AG04449 (cell line): ENCODE measurements around the gene S100A13.

Experiments
- CTCF ChIA-PET: fragments of 350-600 bp; formaldehyde crosslinking; extraction: SDS; loops from one replicate; lab custom pipeline; 2021; ENCODE audit warnings: antibody characterized with exemption; lab: Yijun Ruan, JAX
- POLR2A ChIA-PET: fragments of 400-600, 350-600 bp; formaldehyde crosslinking; extraction: SDS; loops from one replicate; lab custom pipeline; 2020; ENCODE audit warnings: antibody characterized with exemption, inconsistent platforms; lab: Yijun Ruan, JAX
- DNase-seq: peaks from one replicate; pipeline ENCODE4 v3.0.0-alpha.2; 2010; ENCODE audit warnings: low read depth, low spot score
- H3K4me3 ChIP-seq: 2 replicates; pipeline ENCODE4 v1.5.1; 2011; ENCODE audit warnings: low read depth, mild to moderate bottlenecking, control low read depth, low read length
- TF ChIP-seq, protein P1 (sequence below): IDR thresholded peaks from one replicate; pipeline ENCODE4 v1.5.1; 2011; ENCODE audit warnings: mild to moderate bottlenecking, moderate library complexity, low read length, control low read depth, inconsistent platforms; ENCODE audit not compliant: insufficient read depth; ENCODE audit errors: missing control alignments

The S100A13 gene

DNA sequence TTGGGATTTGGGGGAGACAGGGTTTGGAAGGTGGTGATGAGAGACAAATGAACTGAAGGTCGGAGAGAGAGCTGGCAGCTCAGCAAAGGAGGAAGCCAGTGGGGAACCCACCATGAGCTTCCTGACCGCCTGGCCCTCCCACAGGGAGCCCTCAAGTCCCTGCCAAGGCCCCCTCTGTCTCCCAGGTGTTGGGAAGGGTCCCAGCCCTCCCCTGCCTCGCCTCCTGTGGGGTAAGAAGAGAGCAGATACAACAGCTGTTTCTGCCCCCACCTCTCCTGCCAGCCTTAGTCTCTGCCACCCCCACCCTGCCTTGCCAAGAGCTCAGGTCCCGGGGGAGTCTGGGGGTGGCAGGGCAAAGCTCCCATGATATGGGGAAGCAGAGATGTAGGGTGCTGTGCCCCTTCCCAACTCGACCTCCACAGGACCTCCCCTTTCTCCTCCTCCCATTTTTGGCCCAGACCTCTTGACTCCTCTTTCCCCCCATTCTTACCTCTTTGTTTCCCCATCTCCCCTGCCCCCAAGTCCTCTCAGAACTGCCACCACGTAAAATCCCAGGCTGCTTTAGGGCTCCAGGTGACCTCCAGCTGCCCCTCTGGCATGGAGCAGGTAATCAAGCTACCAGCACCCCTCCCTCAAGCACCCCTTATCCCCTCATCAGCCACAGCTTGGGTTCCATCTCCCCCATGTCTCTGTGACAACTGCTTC, 1.5 kb upstream of the S100A13 start:
- DNase-seq, result no peak
- TF ChIP-seq, protein P1, sequence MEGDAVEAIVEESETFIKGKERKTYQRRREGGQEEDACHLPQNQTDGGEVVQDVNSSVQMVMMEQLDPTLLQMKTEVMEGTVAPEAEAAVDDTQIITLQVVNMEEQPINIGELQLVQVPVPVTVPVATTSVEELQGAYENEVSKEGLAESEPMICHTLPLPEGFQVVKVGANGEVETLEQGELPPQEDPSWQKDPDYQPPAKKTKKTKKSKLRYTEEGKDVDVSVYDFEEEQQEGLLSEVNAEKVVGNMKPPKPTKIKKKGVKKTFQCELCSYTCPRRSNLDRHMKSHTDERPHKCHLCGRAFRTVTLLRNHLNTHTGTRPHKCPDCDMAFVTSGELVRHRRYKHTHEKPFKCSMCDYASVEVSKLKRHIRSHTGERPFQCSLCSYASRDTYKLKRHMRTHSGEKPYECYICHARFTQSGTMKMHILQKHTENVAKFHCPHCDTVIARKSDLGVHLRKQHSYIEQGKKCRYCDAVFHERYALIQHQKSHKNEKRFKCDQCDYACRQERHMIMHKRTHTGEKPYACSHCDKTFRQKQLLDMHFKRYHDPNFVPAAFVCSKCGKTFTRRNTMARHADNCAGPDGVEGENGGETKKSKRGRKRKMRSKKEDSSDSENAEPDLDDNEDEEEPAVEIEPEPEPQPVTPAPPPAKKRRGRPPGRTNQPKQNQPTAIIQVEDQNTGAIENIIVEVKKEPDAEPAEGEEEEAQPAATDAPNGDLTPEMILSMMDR, result no peak
- CTCF ChIA-PET, result interaction anchor here (1.4 to 14.0 kb wide), 8 partner anchors 12 to 276 kb away, joined by 3 to 178 read pairs (median 35); partner anchors contain the start of genes S100A14, S100A16 and S100A6
- POLR2A ChIA-PET, result interaction anchor here (1.9 kb wide), 1 partner anchor 16 kb away, joined by 7 read pairs; the partner anchor contains the start of gene S100A16
- H3K4me3 ChIP-seq, result no peak overlapping the region

DNA sequence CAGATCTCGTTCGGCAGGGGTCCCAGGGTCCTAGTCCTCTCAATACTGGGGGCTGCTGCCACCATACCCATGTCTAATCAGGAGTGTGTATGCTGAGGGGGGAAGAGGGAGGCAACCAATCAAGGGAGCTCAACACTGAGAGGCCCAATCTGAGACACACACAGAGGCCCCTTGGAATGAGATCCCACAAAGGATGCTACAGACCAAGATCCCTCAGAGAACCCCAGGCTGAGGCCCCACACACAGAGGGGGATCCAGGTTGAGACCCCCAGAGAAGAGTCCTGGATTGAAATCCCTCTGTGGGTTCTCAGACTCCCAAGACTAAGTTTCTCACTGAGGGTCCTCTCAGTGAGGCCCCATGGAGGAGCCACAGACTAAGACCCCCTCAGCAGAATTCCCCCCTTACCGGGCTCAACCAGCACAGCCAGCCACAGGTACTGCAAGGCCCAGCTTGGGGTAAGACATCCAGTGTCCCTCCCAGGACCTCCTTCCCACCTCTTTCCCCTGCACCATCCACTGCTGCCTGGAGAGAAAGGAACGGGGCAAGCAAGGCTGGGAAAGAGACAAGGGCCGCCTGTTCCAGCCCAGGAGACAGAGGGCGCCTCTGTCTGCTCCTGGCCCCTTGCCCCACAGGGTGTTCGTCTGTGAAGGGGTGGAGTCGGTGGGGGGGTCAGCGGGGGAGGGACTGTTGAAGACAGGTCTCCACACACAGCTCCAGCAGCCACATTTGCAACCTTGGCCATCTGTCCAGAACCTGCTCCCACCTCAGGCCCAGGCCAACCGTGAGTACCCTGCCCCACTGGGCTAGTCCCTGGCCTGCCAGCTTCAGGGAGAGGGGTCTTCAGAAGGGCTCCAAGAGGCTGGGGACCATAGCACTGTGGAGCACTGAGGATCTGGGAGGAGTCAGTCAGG, 666 bp upstream of the S100A13 start, which contains the start of gene S100A1:
TSS of gene S100A1 (plus strand) at position 720 of the 912 bp plus-strand sequence. CDS start 2,088 bp downstream, outside the sequence.
- TF ChIP-seq, protein P1, result no peak
- ChIA-PET POLR2A (interaction anchor here (0.6 to 2.7 kb wide), 33 partner anchors 9 to 362 kb away, joined by 3 to 127 read pairs (median 5); partner anchors contain the start of genes CREB3L4, DENND4B, ILF2 and INTS3), CTCF (interaction anchor here (0.7 to 14.0 kb wide), 23 partner anchors 10 to 325 kb away, joined by 3 to 178 read pairs (median 4); partner anchors contain the start of genes S100A14, S100A16 and S100A6)
- no peak for DNase-seq
- peak within 1 kb of the TSS; percentile 84 for H3K4me3 ChIP-seq

DNA sequence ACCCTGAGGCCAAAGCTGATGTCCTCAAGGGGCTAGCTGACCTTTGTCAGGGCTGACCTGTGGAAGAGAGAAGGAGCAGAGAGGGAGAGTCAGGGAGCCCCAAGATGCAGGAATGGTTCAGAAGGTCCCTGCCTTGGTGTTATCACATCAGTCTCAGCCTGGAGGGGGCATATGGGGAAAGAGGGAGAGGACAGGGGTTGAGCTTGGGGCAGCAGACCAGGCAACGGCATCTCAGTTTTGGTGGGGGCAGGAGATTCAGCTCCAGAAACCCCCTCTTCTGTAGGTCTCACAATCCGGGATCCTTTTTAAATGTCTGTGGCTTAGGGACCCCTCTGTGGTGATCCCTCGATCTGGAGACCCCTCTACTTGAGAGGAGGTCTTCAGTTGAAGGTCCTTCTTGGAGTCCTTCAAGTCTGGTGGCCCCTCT, 815 bp downstream of the S100A13 start:
- ChIA-PET CTCF (interaction anchor here (1.0 to 14.0 kb wide), 12 partner anchors 10 to 360 kb away, joined by 3 to 178 read pairs (median 8); partner anchors contain the start of genes RAB13, S100A14, S100A16 and S100A6), POLR2A (interaction anchor here (0.5 to 2.7 kb wide), 13 partner anchors 12 to 364 kb away, joined by 3 to 127 read pairs (median 8); partner anchors contain the start of genes CREB3L4, RPS27, S100A14 and S100A16)
- TF ChIP-seq, protein P1, result no peak
- H3K4me3 ChIP-seq, result peak overlapping the region; percentile 84
- DNase-seq, result no peak

DNA sequence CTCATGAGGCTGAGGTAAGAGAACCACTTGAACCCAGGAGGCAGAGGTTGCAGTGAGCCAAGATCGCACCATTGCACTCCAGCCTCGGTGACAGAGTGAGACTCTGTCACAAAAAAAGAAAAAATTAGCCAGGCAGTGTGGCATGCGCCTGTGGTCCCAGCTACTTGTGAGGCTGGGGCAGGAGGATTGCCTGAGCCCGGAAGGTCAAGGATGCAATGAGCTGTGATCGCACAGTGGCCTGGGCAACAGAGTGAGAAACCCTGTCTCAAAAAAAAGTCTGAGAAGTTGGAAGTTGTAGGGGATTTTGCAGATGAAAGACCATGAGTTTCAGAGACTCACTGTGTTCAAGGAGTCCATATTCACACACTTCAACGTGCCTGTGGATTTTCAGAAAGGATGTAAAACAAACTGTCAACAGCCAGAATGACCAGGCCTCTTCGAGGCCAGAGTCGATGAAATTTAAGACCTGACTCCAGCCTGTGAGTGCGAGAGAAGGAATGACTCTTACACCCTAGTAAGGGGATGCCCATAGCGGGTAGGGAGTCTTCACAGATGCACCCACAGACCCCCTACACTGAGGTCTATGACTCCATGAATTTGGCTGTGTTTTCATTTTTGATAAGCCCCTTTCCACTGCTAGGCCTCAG, 2.2 kb downstream of the S100A13 start:
- TF ChIP-seq, protein P1, result no peak
- DNase-seq, result no peak
- H3K4me3 ChIP-seq, result no peak overlapping the region
- ChIA-PET POLR2A (interaction anchor here (0.6 to 2.3 kb wide), 3 partner anchors 10 to 27 kb away, joined by 3 to 8 read pairs (median 3); no protein-coding TSS in a partner anchor), CTCF (interaction anchor here (0.5 to 14.0 kb wide), 4 partner anchors 8 to 107 kb away, joined by 3 to 178 read pairs (median 30); partner anchors contain the start of genes S100A14, S100A16 and S100A6)

DNA sequence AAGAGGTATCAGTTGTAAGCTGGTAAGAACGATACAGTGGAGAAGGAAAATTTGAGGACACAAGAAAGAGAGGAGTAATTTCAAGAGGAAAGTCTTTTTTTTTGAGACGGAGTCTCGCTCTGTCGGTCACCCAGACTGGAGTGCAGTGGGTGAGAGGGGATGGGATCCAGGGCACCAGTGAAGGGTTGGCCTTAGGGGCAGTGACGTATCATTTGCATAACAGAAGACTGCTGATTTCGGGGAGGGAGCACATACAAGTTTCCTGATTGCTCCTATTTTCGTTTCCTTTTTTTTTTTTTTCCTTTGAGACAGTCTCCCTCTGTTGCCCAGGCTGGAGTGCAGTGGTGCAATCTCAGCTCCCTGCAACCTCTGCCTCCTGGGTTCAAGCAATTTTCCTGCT, 4.2 kb downstream of the S100A13 start:
- CTCF ChIA-PET, result interaction anchor here (1.1 to 14.0 kb wide), 4 partner anchors 6 to 113 kb away, joined by 3 to 178 read pairs (median 4); partner anchors contain the start of genes CHTOP, S100A14 and S100A16
- no peak overlapping the region for H3K4me3 ChIP-seq
- DNase-seq, result no peak
- TF ChIP-seq, protein P1, result no peak
- POLR2A ChIA-PET, result interaction anchor here (0.7 to 1.1 kb wide), 2 partner anchors 9 to 13 kb away, joined by 4 to 5 read pairs; no protein-coding TSS in a partner anchor
